Upper lobe of left lung (tissue), 4 donors: ENCODE measurements around the gene KLHL7.

Experiments used
- CTCF ChIP-seq, 6 experiments: fragments of 450-650 bp in 4 of 6; fragments of 200-600 bp in 2 of 6; sonication (generic) in 2 of 6; IDR thresholded peaks; one replicate each; pipeline ENCODE4 v1.5.1; 2016 to 2019; ENCODE audit warnings: antibody characterized with exemption in 6 of 6
- EP300 ChIP-seq, 4 donors: sonication (generic); formaldehyde crosslinking; IDR thresholded peaks; one replicate each; pipeline ENCODE4 v1.5.1; 2017; ENCODE audit warnings: antibody characterized with exemption in 4 of 4, control low read depth in 2 of 4
- POLR2A ChIP-seq, 4 donors: fragments of 450-650 bp; IDR thresholded peaks; one replicate each; pipeline ENCODE4 v1.5.1; 2016 to 2017; ENCODE audit warnings: antibody characterized with exemption in 4 of 4, mild to moderate bottlenecking in 2 of 4
- POLR2AphosphoS5 ChIP-seq, 2 donors: sonication (generic); formaldehyde crosslinking; IDR thresholded peaks; one replicate each; pipeline ENCODE4 v1.5.1; 2017; ENCODE audit warnings: antibody characterized with exemption in 2 of 2

GRCh38 chr7:23093546-23093945, 12.0 kb upstream of the KLHL7 start:
- no peak for TF ChIP-seq POLR2A (IDR thresholded peaks at IDR 0.05)
- no peak for TF ChIP-seq EP300 (IDR thresholded peaks at IDR 0.05)
- TF ChIP-seq CTCF (IDR thresholded peaks at IDR 0.05): no peak
- TF ChIP-seq POLR2AphosphoS5 (IDR thresholded peaks at IDR 0.05): no peak
